ENCODE results near the gene POU6F1.

GRCh38 chr12:51240971-51241370, 23.1 kb upstream of the POU6F1 start:
- no peak for TF ChIP-seq POLR2AphosphoS5 (IDR thresholded peaks at IDR 0.05; ENCODE audit: low read depth, low read length)
- TF ChIP-seq POLR2A (IDR thresholded peaks at IDR 0.05; ENCODE audit: low read depth, low read length), result no peak
